ENCODE data around the gene CBLB. TPM values are rescaled to one million over a fixed set of nuclear protein-coding genes. Genes with fewer than 3 reads are reported as not detected.

Gene CBLB
- polyA plus RNA-seq, 1 experiment, result 19.3 TPM

DNA sequence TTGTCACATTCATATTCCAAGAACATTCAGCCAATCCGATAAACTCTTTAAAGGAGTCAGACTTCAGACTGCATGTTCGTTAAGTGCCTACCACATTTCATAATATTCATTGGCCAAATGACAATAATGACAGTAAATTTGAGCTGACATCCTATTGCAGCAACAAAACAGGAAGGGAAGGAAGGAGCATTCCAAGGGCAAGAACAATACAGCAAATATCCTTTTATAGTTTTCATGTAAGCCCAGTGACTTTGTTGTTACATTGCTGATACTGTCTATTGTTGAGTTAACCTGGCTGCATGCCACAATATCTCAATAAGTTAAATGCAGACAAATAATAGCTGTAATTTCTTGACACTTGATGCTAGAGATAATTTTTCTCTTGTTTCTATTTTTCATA is 16.4 kb upstream of the CBLB start:
- no peak for DNase-seq (ENCODE audit: low read depth)
- no peaks in the 10 kb centered on the region for H3K27me3 ChIP-seq (ENCODE audit: control insufficient read depth, insufficient read depth, low read length)
- POLR2A ChIA-PET, result no interaction called here
- CTCF ChIA-PET, result no interaction called here
- H3K4me3 ChIP-seq (ENCODE audit: low read depth, low read length), result no peak overlapping the region
- TF ChIP-seq, protein P1, sequence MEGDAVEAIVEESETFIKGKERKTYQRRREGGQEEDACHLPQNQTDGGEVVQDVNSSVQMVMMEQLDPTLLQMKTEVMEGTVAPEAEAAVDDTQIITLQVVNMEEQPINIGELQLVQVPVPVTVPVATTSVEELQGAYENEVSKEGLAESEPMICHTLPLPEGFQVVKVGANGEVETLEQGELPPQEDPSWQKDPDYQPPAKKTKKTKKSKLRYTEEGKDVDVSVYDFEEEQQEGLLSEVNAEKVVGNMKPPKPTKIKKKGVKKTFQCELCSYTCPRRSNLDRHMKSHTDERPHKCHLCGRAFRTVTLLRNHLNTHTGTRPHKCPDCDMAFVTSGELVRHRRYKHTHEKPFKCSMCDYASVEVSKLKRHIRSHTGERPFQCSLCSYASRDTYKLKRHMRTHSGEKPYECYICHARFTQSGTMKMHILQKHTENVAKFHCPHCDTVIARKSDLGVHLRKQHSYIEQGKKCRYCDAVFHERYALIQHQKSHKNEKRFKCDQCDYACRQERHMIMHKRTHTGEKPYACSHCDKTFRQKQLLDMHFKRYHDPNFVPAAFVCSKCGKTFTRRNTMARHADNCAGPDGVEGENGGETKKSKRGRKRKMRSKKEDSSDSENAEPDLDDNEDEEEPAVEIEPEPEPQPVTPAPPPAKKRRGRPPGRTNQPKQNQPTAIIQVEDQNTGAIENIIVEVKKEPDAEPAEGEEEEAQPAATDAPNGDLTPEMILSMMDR (IDR thresholded peaks at IDR 0.05; ENCODE audit: insufficient read depth, low read depth, low read length), result no peak
- no peaks in the 10 kb centered on the region; the same call in 1 of the 2 replicates for H3K36me3 ChIP-seq (ENCODE audit: control insufficient read depth, insufficient read depth, low read length)

DNA sequence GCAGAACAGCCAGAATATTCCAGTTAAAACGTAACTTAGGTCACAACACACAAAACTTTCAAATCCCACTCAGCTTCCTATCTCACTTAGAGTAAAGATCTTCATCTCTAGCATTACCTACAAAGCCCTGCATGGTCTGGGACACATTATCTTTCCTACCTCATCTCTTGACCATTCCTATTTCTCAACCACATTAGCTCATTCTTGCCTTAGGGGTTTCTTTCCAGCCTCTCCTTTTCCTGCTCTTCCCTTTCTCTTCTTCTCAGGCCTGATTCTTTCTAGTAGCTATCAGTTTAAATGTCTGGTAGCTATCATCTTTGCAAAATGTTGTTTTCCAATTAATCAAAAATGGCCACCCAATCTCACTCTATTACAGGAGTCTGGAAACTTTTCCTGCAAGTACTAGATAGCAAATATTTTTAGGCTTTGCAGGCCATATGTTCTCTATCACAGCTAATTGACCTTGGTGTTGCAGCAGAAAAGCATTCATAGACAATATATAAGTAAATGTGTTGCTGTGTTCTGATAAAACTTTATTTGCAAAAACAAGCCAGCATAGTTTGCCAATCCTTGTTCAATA is 15.1 kb upstream of the CBLB start:
- Histone ChIP-seq H3K4me3 (ENCODE audit: low read depth, low read length) (no peak overlapping the region), H3K36me3 (ENCODE audit: control insufficient read depth, insufficient read depth, low read length) (no peaks in the 10 kb centered on the region; the same call in 1 of the 2 replicates), H3K27me3 (ENCODE audit: control insufficient read depth, insufficient read depth, low read length) (no peaks in the 10 kb centered on the region)
- DNase-seq (ENCODE audit: low read depth), result no peak
- TF ChIP-seq, protein P1 (IDR thresholded peaks at IDR 0.05; ENCODE audit: insufficient read depth, low read depth, low read length), result no peak
- ChIA-PET CTCF (no interaction called here), POLR2A (no interaction called here)

DNA sequence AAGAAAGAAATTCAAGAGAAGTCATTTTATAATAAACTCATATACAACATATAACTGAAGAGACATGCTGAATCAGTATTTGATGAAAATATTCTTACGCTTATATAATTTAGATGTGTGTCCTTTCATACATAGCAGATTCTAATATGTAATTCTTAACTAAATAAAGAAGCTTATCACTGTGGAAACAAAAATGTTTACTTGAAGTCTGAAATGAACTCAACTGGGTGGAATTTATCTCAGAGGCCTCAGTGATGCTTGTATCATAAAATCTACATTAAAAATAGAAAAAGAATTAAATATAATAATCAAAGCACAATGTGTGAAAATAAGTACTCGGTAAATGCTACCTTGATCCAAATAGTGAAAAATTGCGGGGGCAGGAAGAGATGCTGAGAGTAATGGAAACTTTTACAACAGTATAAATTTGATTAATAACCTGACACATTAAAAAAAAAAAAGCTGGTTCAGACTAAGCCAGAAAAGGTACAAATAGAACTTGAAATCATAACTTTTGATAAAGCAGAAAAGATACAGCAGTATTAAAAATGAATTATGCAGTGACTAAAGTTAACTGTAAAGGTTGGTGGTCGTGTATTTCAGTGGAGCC is 12.0 kb upstream of the CBLB start:
- Histone ChIP-seq H3K4me3 (ENCODE audit: low read depth, low read length) (no peak overlapping the region), H3K27me3 (ENCODE audit: control insufficient read depth, insufficient read depth, low read length) (no peaks in the 10 kb centered on the region), H3K36me3 (ENCODE audit: control insufficient read depth, insufficient read depth, low read length) (no peaks in the 10 kb centered on the region)
- POLR2A ChIA-PET, result interaction anchor here (0.6 kb wide), 1 partner anchor 310 kb away, joined by 3 read pairs; no protein-coding TSS in a partner anchor
- CTCF ChIA-PET, result interaction anchor here (0.7 kb wide), 1 partner anchor 44 kb away, joined by 3 read pairs; no protein-coding TSS in a partner anchor
- TF ChIP-seq, protein P1 (IDR thresholded peaks at IDR 0.05; ENCODE audit: insufficient read depth, low read depth, low read length), result no peak
- DNase-seq (ENCODE audit: low read depth), result no peak

DNA sequence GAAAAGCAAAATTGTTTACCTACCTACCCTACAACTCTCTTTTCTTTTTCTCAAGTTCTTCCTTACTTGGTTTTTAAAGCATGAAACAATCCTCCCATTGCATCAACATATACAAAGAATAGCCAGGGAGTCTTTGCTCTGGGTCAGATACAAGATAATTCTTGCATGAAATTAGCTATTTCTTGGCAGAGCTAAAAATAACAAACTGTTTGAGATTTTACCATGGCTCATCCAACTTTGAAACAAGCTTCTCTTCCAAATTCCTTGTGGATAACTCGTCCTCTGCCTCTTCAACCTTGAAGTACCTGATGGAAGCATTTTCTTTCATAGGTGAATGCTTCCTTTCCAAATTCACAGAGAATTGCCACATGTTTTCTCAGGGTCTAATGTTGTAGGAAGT is 9.2 kb upstream of the CBLB start:
- CTCF ChIA-PET, result interaction anchor here (0.6 to 1.5 kb wide), 2 partner anchors 8 to 1946 kb away, joined by 5 to 7 read pairs; no protein-coding TSS in a partner anchor
- no peaks in the 10 kb centered on the region for H3K27me3 ChIP-seq (ENCODE audit: control insufficient read depth, insufficient read depth, low read length)

DNA sequence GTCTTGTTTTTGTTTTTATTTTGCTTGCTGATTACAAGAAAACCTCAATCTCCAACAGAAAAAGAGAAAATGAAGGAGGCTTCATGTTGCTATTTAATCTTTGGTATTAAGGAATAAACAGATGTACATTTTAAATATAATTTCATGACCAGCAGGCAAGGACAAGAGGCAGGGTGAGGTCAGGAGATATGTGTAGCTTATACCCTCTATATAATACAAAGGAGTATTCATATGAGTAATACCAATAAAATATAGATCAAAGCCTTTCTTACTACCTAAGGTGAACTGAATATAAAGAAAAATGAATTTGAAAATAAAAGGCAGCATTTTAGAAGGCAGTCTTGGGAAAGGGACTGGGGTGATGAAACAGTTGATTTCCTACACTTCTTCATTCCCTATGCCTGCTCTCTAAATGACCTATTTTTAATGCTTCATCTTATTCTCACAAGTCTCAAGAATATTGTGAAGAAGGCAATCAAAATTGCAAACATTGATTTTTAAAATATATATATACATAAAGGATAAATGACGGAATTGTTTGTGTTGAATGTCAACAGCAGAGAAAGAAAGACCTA is 8.6 kb upstream of the CBLB start:
- POLR2A ChIA-PET, result interaction anchor here (0.6 kb wide), 1 partner anchor 10 kb away, joined by 3 read pairs; no protein-coding TSS in a partner anchor

More for the DNA sequence above, 9.2 kb upstream of the CBLB start:
- DNase-seq (ENCODE audit: low read depth), result no peak
- H3K36me3 ChIP-seq (ENCODE audit: control insufficient read depth, insufficient read depth, low read length), result no peaks in the 10 kb centered on the region
- no peak overlapping the region for H3K4me3 ChIP-seq (ENCODE audit: low read depth, low read length)
- TF ChIP-seq, protein P1 (IDR thresholded peaks at IDR 0.05; ENCODE audit: insufficient read depth, low read depth, low read length), result no peak
- POLR2A ChIA-PET, result interaction anchor here (0.6 kb wide), 1 partner anchor 11 kb away, joined by 3 read pairs; no protein-coding TSS in a partner anchor

More for the DNA sequence above, 8.6 kb upstream of the CBLB start:
- TF ChIP-seq, protein P1 (IDR thresholded peaks at IDR 0.05; ENCODE audit: insufficient read depth, low read depth, low read length), result no peak
- Histone ChIP-seq H3K36me3 (ENCODE audit: control insufficient read depth, insufficient read depth, low read length) (no peaks in the 10 kb centered on the region), H3K27me3 (ENCODE audit: control insufficient read depth, insufficient read depth, low read length) (no peaks in the 10 kb centered on the region), H3K4me3 (ENCODE audit: low read depth, low read length) (no peak overlapping the region)
- CTCF ChIA-PET, result no interaction called here
- no peak for DNase-seq (ENCODE audit: low read depth)
